ENCODE measurements around the gene HOXC5. TPM values are rescaled to one million over a fixed set of nuclear protein-coding genes. Genes with fewer than 3 reads are reported as not detected.

The HOXC5 gene
- total and polyA plus RNA-seq, 4 donors, result not detected

GRCh38 chr12:54029529-54030441, 3.1 kb upstream of the HOXC5 start:
- 19% methylated on average over 53 of the region's 53 CpGs for WGBS
- H3K36me3 ChIP-seq (ENCODE audit: control insufficient read depth in 4 of 4, insufficient read depth in 3 of 4, low read depth in 1 of 4, low read length in 3 of 4), result no peaks in the 10 kb centered on the region
- DNase-seq (ENCODE audit: low spot score), result no peak
- no peak overlapping the region for H3K9ac ChIP-seq (ENCODE audit: low read depth in 1 of 2, low read length in 2 of 2)
- H3K9me3 ChIP-seq (ENCODE audit: control insufficient read depth in 4 of 4, low read length in 3 of 4), result peaks cover 0 to 3% (median 0%) of the 10 kb centered on the region in 4 donors
- H3K27me3 ChIP-seq (ENCODE audit: control insufficient read depth in 4 of 4, insufficient read depth in 4 of 4, low read length in 3 of 4), result peaks cover 13 to 36% (median 30%) of the 10 kb centered on the region in 4 donors
- H3K27ac ChIP-seq (ENCODE audit: low read depth in 1 of 2, low read length in 2 of 2), result no peak overlapping the region
- no peak overlapping the region for H3K4me3 ChIP-seq (ENCODE audit: low read depth in 1 of 3, low read length in 3 of 3)
- peaks cover 0 to 20% (median 4%) of the 10 kb centered on the region in 4 donors for H3K4me1 ChIP-seq (ENCODE audit: control insufficient read depth in 4 of 4, insufficient read depth in 4 of 4, low read length in 3 of 4)
- TF ChIP-seq JUND (IDR thresholded peaks at IDR 0.05) (no peak), SP1 (IDR thresholded peaks at IDR 0.05) (no peak), FOXA1 (IDR thresholded peaks at IDR 0.05) (no peak), YY1 (IDR thresholded peaks at IDR 0.05) (no peak), ZBTB33 (IDR thresholded peaks at IDR 0.05) (no peak), RXRA (IDR thresholded peaks at IDR 0.05) (no peak), GABPA (IDR thresholded peaks at IDR 0.05 in 1 of 2, conservative IDR thresholded peaks at IDR 0.05 in 1 of 2) (no peak), EGR1 (IDR thresholded peaks at IDR 0.05; ENCODE audit: low read depth in 2 of 2) (no peak), TAF1 (conservative IDR thresholded peaks at IDR 0.05) (no peak), MAX (IDR thresholded peaks at IDR 0.05) (no peak), HNF4G (IDR thresholded peaks at IDR 0.05) (no peak), REST (IDR thresholded peaks at IDR 0.05) (no peak), CTCF (IDR thresholded peaks at IDR 0.05; ENCODE audit: low read depth, low read length, missing input control) (no peak), HNF4A (conservative IDR thresholded peaks at IDR 0.05) (no peak), NR2F2 (IDR thresholded peaks at IDR 0.05) (no peak), ATF3 (IDR thresholded peaks at IDR 0.05) (no peak), RAD21 (IDR thresholded peaks at IDR 0.05) (no peak)

Measured in liver (tissue), 9 donors.